Measurements from ENCODE around the gene CLDN22. TPM values are rescaled to one million over a fixed set of nuclear protein-coding genes. Genes with fewer than 3 reads are reported as not detected.

The CLDN22 gene
- total and polyA plus RNA-seq, 10 of the 15 experiments (the other 5 are each of a cell fraction or from before 2014, with no cell fraction given): not detected

DNA sequence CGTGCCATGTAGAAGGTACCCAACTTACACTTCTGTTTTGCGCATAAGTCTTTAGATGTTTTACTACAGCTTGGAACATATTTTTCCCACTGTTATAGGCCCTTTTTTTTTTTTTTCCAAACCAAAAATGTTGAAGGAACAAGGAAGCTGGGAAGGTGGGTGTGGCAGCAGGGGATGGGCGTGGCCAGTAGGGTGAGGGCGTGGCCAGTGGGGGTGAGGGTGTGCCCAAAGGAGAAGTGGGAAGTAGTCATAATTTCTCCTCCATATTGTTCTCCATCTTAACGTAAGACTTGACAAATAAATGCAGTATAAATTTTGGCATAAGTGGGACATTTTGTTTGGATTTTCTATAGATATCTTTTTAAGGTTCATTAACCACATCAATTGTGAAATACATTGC lies 30.4 kb downstream of the CLDN22 start (continued):
- TF ChIP-seq, protein P1, sequence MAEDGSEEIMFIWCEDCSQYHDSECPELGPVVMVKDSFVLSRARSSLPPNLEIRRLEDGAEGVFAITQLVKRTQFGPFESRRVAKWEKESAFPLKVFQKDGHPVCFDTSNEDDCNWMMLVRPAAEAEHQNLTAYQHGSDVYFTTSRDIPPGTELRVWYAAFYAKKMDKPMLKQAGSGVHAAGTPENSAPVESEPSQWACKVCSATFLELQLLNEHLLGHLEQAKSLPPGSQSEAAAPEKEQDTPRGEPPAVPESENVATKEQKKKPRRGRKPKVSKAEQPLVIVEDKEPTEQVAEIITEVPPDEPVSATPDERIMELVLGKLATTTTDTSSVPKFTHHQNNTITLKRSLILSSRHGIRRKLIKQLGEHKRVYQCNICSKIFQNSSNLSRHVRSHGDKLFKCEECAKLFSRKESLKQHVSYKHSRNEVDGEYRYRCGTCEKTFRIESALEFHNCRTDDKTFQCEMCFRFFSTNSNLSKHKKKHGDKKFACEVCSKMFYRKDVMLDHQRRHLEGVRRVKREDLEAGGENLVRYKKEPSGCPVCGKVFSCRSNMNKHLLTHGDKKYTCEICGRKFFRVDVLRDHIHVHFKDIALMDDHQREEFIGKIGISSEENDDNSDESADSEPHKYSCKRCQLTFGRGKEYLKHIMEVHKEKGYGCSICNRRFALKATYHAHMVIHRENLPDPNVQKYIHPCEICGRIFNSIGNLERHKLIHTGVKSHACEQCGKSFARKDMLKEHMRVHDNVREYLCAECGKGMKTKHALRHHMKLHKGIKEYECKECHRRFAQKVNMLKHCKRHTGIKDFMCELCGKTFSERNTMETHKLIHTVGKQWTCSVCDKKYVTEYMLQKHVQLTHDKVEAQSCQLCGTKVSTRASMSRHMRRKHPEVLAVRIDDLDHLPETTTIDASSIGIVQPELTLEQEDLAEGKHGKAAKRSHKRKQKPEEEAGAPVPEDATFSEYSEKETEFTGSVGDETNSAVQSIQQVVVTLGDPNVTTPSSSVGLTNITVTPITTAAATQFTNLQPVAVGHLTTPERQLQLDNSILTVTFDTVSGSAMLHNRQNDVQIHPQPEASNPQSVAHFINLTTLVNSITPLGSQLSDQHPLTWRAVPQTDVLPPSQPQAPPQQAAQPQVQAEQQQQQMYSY (CRISPR knock-in tag; IDR thresholded peaks at IDR 0.05): no peak
- TF ChIP-seq, protein P2, sequence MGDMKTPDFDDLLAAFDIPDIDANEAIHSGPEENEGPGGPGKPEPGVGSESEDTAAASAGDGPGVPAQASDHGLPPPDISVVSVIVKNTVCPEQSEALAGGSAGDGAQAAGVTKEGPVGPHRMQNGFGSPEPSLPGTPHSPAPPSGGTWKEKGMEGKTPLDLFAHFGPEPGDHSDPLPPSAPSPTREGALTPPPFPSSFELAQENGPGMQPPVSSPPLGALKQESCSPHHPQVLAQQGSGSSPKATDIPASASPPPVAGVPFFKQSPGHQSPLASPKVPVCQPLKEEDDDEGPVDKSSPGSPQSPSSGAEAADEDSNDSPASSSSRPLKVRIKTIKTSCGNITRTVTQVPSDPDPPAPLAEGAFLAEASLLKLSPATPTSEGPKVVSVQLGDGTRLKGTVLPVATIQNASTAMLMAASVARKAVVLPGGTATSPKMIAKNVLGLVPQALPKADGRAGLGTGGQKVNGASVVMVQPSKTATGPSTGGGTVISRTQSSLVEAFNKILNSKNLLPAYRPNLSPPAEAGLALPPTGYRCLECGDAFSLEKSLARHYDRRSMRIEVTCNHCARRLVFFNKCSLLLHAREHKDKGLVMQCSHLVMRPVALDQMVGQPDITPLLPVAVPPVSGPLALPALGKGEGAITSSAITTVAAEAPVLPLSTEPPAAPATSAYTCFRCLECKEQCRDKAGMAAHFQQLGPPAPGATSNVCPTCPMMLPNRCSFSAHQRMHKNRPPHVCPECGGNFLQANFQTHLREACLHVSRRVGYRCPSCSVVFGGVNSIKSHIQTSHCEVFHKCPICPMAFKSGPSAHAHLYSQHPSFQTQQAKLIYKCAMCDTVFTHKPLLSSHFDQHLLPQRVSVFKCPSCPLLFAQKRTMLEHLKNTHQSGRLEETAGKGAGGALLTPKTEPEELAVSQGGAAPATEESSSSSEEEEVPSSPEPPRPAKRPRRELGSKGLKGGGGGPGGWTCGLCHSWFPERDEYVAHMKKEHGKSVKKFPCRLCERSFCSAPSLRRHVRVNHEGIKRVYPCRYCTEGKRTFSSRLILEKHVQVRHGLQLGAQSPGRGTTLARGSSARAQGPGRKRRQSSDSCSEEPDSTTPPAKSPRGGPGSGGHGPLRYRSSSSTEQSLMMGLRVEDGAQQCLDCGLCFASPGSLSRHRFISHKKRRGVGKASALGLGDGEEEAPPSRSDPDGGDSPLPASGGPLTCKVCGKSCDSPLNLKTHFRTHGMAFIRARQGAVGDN (IDR thresholded peaks at IDR 0.05): no peak
- no peak for TF ChIP-seq ATF7 (IDR thresholded peaks at IDR 0.05; ENCODE audit: low read depth)
- TF ChIP-seq TCF12 (IDR thresholded peaks at IDR 0.05; ENCODE audit: low read depth, low read length): no peak
- no peak for TF ChIP-seq ZNF384 (IDR thresholded peaks at IDR 0.05; ENCODE audit: borderline replicate concordance, low read depth, low read length)

Data from GM12878 (cell line).